Peyer's patch (tissue), 4 donors: ENCODE measurements around the gene ABCA2. TPM values are rescaled to one million over a fixed set of nuclear protein-coding genes. Genes with fewer than 3 reads are reported as not detected.

ENCODE experiments used
- DNase-seq, 3 donors: peaks; one replicate each; pipeline ENCODE4 v3.0.0-alpha.2; 2017 to 2019
- H3K27ac ChIP-seq, 4 donors: fragments of 200-600 bp; sonication (generic); one replicate each; pipeline ENCODE4 v1.5.1; 2016 to 2019
- H3K27me3 ChIP-seq, 2 donors: fragments of 200-600 bp; sonication (generic); one replicate each; pipeline ENCODE4 v1.5.1; 2019
- H3K36me3 ChIP-seq, 3 donors: fragments of 200-600 bp; sonication (generic); one replicate each; pipeline ENCODE4 v1.5.1; 2016 to 2019
- H3K4me1 ChIP-seq, 4 donors: fragments of 200-600 bp; sonication (generic); one replicate each; pipeline ENCODE4 v1.5.1; 2016 to 2019
- H3K4me3 ChIP-seq, 4 donors: fragments of 200-600 bp; sonication (generic); 1 replicate in 3 of 4; 2 replicates in 1 of 4; pipeline ENCODE4 v1.5.1; 2016 to 2019; ENCODE audit warnings: mild to moderate bottlenecking in 1 of 4
- H3K9me3 ChIP-seq, 4 donors: fragments of 200-600 bp; sonication (generic); one replicate each; pipeline ENCODE4 v1.5.1; 2016 to 2019; ENCODE audit warnings: mild to moderate bottlenecking in 1 of 4
- CTCF ChIP-seq, 6 experiments: fragments of 450-650 bp in 4 of 6; fragments of 200-600 bp in 2 of 6; sonication (generic) in 1 of 6; IDR thresholded peaks; one replicate each; pipeline ENCODE4 v1.5.1; 2017 to 2019; ENCODE audit warnings: antibody characterized with exemption in 6 of 6, mild to moderate bottlenecking in 3 of 6, moderate library complexity in 1 of 6
- POLR2A ChIP-seq, 2 donors: fragments of 450-650 bp; IDR thresholded peaks; one replicate each; pipeline ENCODE4 v1.5.1; 2017; ENCODE audit warnings: antibody characterized with exemption in 2 of 2, mild to moderate bottlenecking in 2 of 2, moderate library complexity in 2 of 2
- total RNA-seq, 4 donors: library from RNA; depleted of rRNA; stranded (reverse); fragments of >200 nt; gene quantifications; one replicate each; pipeline ENCODE4 v1.1.0, GENCODE V29; 2016

ABCA2 gene
- total RNA-seq, 4 donors from 2014 or later, result 46.4 to 69.0 (median 49.0) TPM

GRCh38 chr9:137045294-137046087 is 17.5 kb upstream of the ABCA2 start:
- Histone ChIP-seq H3K4me1 (peaks cover 5 to 42% (median 10%) of the 10 kb centered on the region in 4 donors), H3K4me3 (peak overlapping the region; percentile 28 to 63 (median 48)), H3K27me3 (peaks cover 0 to 23% of the 10 kb centered on the region in 2 donors), H3K9me3 (no peaks in the 10 kb centered on the region), H3K36me3 (no peaks in the 10 kb centered on the region), H3K27ac (peak overlapping the region in 3 of 4 donors; percentile 46 to 62 (median 57))
- DNase-seq, result no peak
- no peak for TF ChIP-seq POLR2A (IDR thresholded peaks at IDR 0.05)
- TF ChIP-seq CTCF (IDR thresholded peaks at IDR 0.05), result no peak

GRCh38 chr9:137044502-137045177 is 16.6 kb upstream of the ABCA2 start:
- peak overlapping the region in 3 of 4 donors; percentile 20 to 63 (median 55) for H3K4me3 ChIP-seq
- TF ChIP-seq POLR2A (IDR thresholded peaks at IDR 0.05), result peak in 1 of 2 donors; percentile 20
- TF ChIP-seq CTCF (IDR thresholded peaks at IDR 0.05), result no peak
- H3K36me3 ChIP-seq, result peaks cover 0 to 7% (median 0%) of the 10 kb centered on the region in 3 donors
- peak in 1 of 3 donors; percentile 67 for DNase-seq
- H3K27me3 ChIP-seq, result peaks cover 0 to 22% of the 10 kb centered on the region in 2 donors
- H3K27ac ChIP-seq, result peak overlapping the region in 3 of 4 donors; percentile 22 to 62 (median 50)
- H3K9me3 ChIP-seq, result no peaks in the 10 kb centered on the region
- H3K4me1 ChIP-seq, result peaks cover 5 to 42% (median 10%) of the 10 kb centered on the region in 4 donors

- Histone ChIP-seq H3K9me3 (no peaks in the 10 kb centered on the region), H3K27me3 (peaks cover 0 to 16% of the 10 kb centered on the region in 2 donors), H3K4me3 (peak overlapping the region in 2 of 4 donors; percentile 55 to 63), H3K4me1 (peaks cover 5 to 41% (median 10%) of the 10 kb centered on the region in 4 donors), H3K36me3 (peaks cover 0 to 13% (median 0%) of the 10 kb centered on the region in 3 donors), H3K27ac (peak overlapping the region in 3 of 4 donors; percentile 22 to 62 (median 50))
- DNase-seq, result no peak
- TF ChIP-seq CTCF (IDR thresholded peaks at IDR 0.05) (no peak), POLR2A (IDR thresholded peaks at IDR 0.05) (no peak)
These were observed 16.0 kb upstream of the ABCA2 start for GRCh38 chr9:137044037-137044436.

- Histone ChIP-seq H3K9me3 (no peaks in the 10 kb centered on the region), H3K4me1 (peaks cover 5 to 34% (median 10%) of the 10 kb centered on the region in 4 donors), H3K27me3 (peaks cover 0 to 10% of the 10 kb centered on the region in 2 donors), H3K4me3 (peak overlapping the region in 1 of 4 donors; percentile 2), H3K36me3 (peaks cover 0 to 13% (median 0%) of the 10 kb centered on the region in 3 donors), H3K27ac (peak overlapping the region in 3 of 4 donors; percentile 22 to 62 (median 50))
- no peak for DNase-seq
- TF ChIP-seq POLR2A (IDR thresholded peaks at IDR 0.05) (no peak), CTCF (IDR thresholded peaks at IDR 0.05) (no peak)
These were observed 15.0 kb upstream of the ABCA2 start for GRCh38 chr9:137042751-137043727.

GRCh38 chr9:137041124-137041523 is 13.1 kb upstream of the ABCA2 start:
- H3K9me3 ChIP-seq, result no peaks in the 10 kb centered on the region
- H3K4me3 ChIP-seq, result no peak overlapping the region
- peaks cover 0 to 13% (median 0%) of the 10 kb centered on the region in 3 donors for H3K36me3 ChIP-seq
- no peak overlapping the region for H3K27ac ChIP-seq
- H3K4me1 ChIP-seq, result peaks cover 2 to 28% (median 7%) of the 10 kb centered on the region in 4 donors
- DNase-seq, result no peak
- TF ChIP-seq CTCF (IDR thresholded peaks at IDR 0.05) (no peak), POLR2A (IDR thresholded peaks at IDR 0.05) (no peak)
- H3K27me3 ChIP-seq, result peaks cover 0 to 4% of the 10 kb centered on the region in 2 donors
